HEK293 (cell line): Measurements from ENCODE around the gene GALNT10.
A peak's percentile ranks its signal among the peaks of the same experiment; 100 is the strongest.

ENCODE experiments used
- BCL11A ChIP-seq: fragments of 450-650 bp; formaldehyde crosslinking; IDR thresholded peaks from 2 replicates; pipeline ENCODE4 v1.5.1; 2016; ENCODE audit warnings: low read depth, missing biosample characterization, missing genetic modification characterization
- GLI4 ChIP-seq: fragments of 450-650 bp; formaldehyde crosslinking; IDR thresholded peaks from 2 replicates; pipeline ENCODE4 v1.5.1; 2016; ENCODE audit warnings: missing biosample characterization, missing genetic modification characterization
- GLIS1 ChIP-seq: fragments of 450-650 bp; formaldehyde crosslinking; IDR thresholded peaks from 2 replicates; pipeline ENCODE4 v1.5.1; 2016; ENCODE audit warnings: missing biosample characterization, missing genetic modification characterization
- HOXA7 ChIP-seq: sonication (generic); formaldehyde crosslinking; IDR thresholded peaks from 2 replicates; pipeline ENCODE4 v1.8.1; 2022; ENCODE audit warnings: missing genetic modification reagents, borderline replicate concordance
- IKZF3 ChIP-seq: fragments of 450-650 bp; IDR thresholded peaks from 2 replicates; pipeline ENCODE4 v1.5.0; 2018; ENCODE audit warnings: missing biosample characterization, mild to moderate bottlenecking, missing genetic modification characterization, moderate library complexity
- KLF16 ChIP-seq: fragments of 450-650 bp; formaldehyde crosslinking; IDR thresholded peaks from 2 replicates; pipeline ENCODE4 v1.5.1; 2017; ENCODE audit warnings: missing biosample characterization, missing genetic modification characterization
- KLF8 ChIP-seq: fragments of 450-650 bp; formaldehyde crosslinking; IDR thresholded peaks from 2 replicates; pipeline ENCODE4 v1.5.1; 2016; ENCODE audit warnings: missing biosample characterization, missing genetic modification characterization
- MEIS1 ChIP-seq: sonication (generic); formaldehyde crosslinking; IDR thresholded peaks from 2 replicates; pipeline ENCODE4 v1.8.1; 2022; ENCODE audit warnings: missing genetic modification reagents, mild to moderate bottlenecking, borderline replicate concordance
- MYNN ChIP-seq: fragments of 450-650 bp; formaldehyde crosslinking; IDR thresholded peaks from 2 replicates; pipeline ENCODE4 v1.5.1; 2016; ENCODE audit warnings: missing biosample characterization, missing genetic modification characterization, borderline replicate concordance
- SALL2 ChIP-seq: fragments of 450-650 bp; formaldehyde crosslinking; IDR thresholded peaks from 2 replicates; pipeline ENCODE4 v1.5.0; 2017; ENCODE audit warnings: missing biosample characterization, mild to moderate bottlenecking, missing genetic modification characterization, borderline replicate concordance
- SP3 ChIP-seq: fragments of 450-650 bp; formaldehyde crosslinking; IDR thresholded peaks from 2 replicates; pipeline ENCODE4 v1.5.1; 2016; ENCODE audit warnings: missing biosample characterization, missing genetic modification characterization
- ZBTB1 ChIP-seq: fragments of 450-650 bp; formaldehyde crosslinking; IDR thresholded peaks from 2 replicates; pipeline ENCODE4 v1.5.1; 2016; ENCODE audit warnings: missing biosample characterization, missing genetic modification characterization
- ZBTB10 ChIP-seq: fragments of 450-650 bp; formaldehyde crosslinking; IDR thresholded peaks from 2 replicates; pipeline ENCODE4 v1.5.1; 2016; ENCODE audit warnings: missing biosample characterization, missing genetic modification characterization
- ZBTB8A ChIP-seq: fragments of 450-650 bp; formaldehyde crosslinking; IDR thresholded peaks from 2 replicates; pipeline ENCODE4 v1.5.1; 2016; ENCODE audit warnings: missing biosample characterization, missing genetic modification characterization
- ZFHX2 ChIP-seq: fragments of 450-650 bp; formaldehyde crosslinking; conservative IDR thresholded peaks from 2 replicates; pipeline ENCODE4 v1.5.1; 2016; ENCODE audit warnings: missing biosample characterization, missing genetic modification characterization
- ZFP37 ChIP-seq: fragments of 450-650 bp; formaldehyde crosslinking; IDR thresholded peaks from 2 replicates; pipeline ENCODE4 v1.5.1; 2016; ENCODE audit warnings: missing biosample characterization, missing genetic modification characterization
- ZNF132 ChIP-seq: fragments of 450-650 bp; formaldehyde crosslinking; IDR thresholded peaks from 2 replicates; pipeline ENCODE4 v1.5.1; 2017; ENCODE audit warnings: missing biosample characterization, missing genetic modification characterization, borderline replicate concordance
- ZNF23 ChIP-seq: fragments of 450-650 bp; formaldehyde crosslinking; IDR thresholded peaks from 2 replicates; pipeline ENCODE4 v1.5.1; 2016; ENCODE audit warnings: missing biosample characterization, missing genetic modification characterization, borderline replicate concordance
- ZNF433 ChIP-seq: fragments of 450-650 bp; formaldehyde crosslinking; IDR thresholded peaks from 2 replicates; pipeline ENCODE4 v1.5.1; 2016; ENCODE audit warnings: missing biosample characterization, missing genetic modification characterization, low read depth
- ZNF549 ChIP-seq: fragments of 450-650 bp; IDR thresholded peaks from 2 replicates; pipeline ENCODE4 v1.5.1; 2018; ENCODE audit warnings: missing biosample characterization, missing genetic modification characterization, mild to moderate bottlenecking, inconsistent platforms, moderate library complexity
- ZNF558 ChIP-seq: fragments of 450-650 bp; formaldehyde crosslinking; IDR thresholded peaks from 2 replicates; pipeline ENCODE4 v1.5.1; 2016; ENCODE audit warnings: missing biosample characterization, missing genetic modification characterization
- ZNF561 ChIP-seq: fragments of 450-650 bp; IDR thresholded peaks from 2 replicates; pipeline ENCODE4 v1.5.1; 2018; ENCODE audit warnings: missing biosample characterization, missing genetic modification characterization, borderline replicate concordance
- ZNF600 ChIP-seq: fragments of 450-650 bp; formaldehyde crosslinking; IDR thresholded peaks from 2 replicates; pipeline ENCODE4 v1.5.1; 2016; ENCODE audit warnings: missing biosample characterization, missing genetic modification characterization
- ZNF707 ChIP-seq: fragments of 450-650 bp; formaldehyde crosslinking; IDR thresholded peaks from 2 replicates; pipeline ENCODE4 v1.5.1; 2016; ENCODE audit warnings: missing biosample characterization, missing genetic modification characterization
- ZNF747 ChIP-seq: fragments of 450-650 bp; formaldehyde crosslinking; IDR thresholded peaks from 2 replicates; pipeline ENCODE4 v1.5.1; 2016; ENCODE audit warnings: missing biosample characterization, missing genetic modification characterization
- ZNF830 ChIP-seq: fragments of 450-650 bp; IDR thresholded peaks from 2 replicates; pipeline ENCODE4 v1.5.0; 2018; ENCODE audit warnings: missing biosample characterization, missing genetic modification characterization, low read depth, mild to moderate bottlenecking, moderate library complexity
- ZSCAN23 ChIP-seq: fragments of 450-650 bp; formaldehyde crosslinking; IDR thresholded peaks from 2 replicates; pipeline ENCODE4 v1.5.1; 2016; ENCODE audit warnings: missing biosample characterization, missing genetic modification characterization
- TF ChIP-seq, protein P1 (sequence below): fragments of 450-650 bp; formaldehyde crosslinking; IDR thresholded peaks from 2 replicates; pipeline ENCODE4 v1.5.1; 2016; ENCODE audit warnings: missing biosample characterization, missing genetic modification characterization
- TF ChIP-seq, protein P2 (sequence below): fragments of 450-650 bp; formaldehyde crosslinking; IDR thresholded peaks from 2 replicates; pipeline ENCODE4 v1.5.1; 2016; ENCODE audit warnings: missing biosample characterization, missing genetic modification characterization
- TF ChIP-seq, protein P3 (sequence below): fragments of 450-650 bp; formaldehyde crosslinking; IDR thresholded peaks from 2 replicates; pipeline ENCODE4 v1.5.1; 2016; ENCODE audit warnings: missing biosample characterization, missing genetic modification characterization, borderline replicate concordance

The GALNT10 gene

GRCh38 chr5:154368041-154368800 is 177.7 kb downstream of the GALNT10 start (continued):
- TF ChIP-seq, protein P1, sequence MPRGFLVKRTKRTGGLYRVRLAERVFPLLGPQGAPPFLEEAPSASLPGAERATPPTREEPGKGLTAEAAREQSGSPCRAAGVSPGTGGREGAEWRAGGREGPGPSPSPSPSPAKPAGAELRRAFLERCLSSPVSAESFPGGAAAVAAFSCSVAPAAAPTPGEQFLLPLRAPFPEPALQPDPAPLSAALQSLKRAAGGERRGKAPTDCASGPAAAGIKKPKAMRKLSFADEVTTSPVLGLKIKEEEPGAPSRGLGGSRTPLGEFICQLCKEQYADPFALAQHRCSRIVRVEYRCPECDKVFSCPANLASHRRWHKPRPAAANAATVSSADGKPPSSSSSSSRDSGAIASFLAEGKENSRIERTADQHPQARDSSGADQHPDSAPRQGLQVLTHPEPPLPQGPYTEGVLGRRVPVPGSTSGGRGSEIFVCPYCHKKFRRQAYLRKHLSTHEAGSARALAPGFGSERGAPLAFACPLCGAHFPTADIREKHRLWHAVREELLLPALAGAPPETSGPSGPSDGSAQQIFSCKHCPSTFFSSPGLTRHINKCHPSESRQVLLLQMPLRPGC (tag by site-specific recombination): no peak
- TF ChIP-seq ZFP37 (tag by site-specific recombination): no peak
- no peak for TF ChIP-seq KLF16 (tag by site-specific recombination)
- no peak for TF ChIP-seq SALL2 (tag by site-specific recombination)
- TF ChIP-seq ZNF23 (tag by site-specific recombination): no peak
- TF ChIP-seq ZNF558 (tag by site-specific recombination): no peak
- no peak for TF ChIP-seq ZNF830
- no peak; the same call in 1 of the 2 replicates for TF ChIP-seq ZNF561
- no peak for TF ChIP-seq ZNF433 (tag by site-specific recombination)
- TF ChIP-seq ZNF549 (tag by site-specific recombination): no peak
- TF ChIP-seq ZNF600: peak; percentile 93
- no peak for TF ChIP-seq GLI4 (tag by site-specific recombination)
- TF ChIP-seq KLF8 (tag by site-specific recombination): no peak
- TF ChIP-seq MYNN (tag by site-specific recombination): no peak
- peak; percentile 26; the same call in 1 of the 2 replicates for TF ChIP-seq BCL11A
- TF ChIP-seq HOXA7 (CRISPR knock-in tag): no peak
- no peak for TF ChIP-seq ZNF747 (tag by site-specific recombination)
- no peak for TF ChIP-seq MEIS1
- peak; percentile 75; the same call in 1 of the 2 replicates for TF ChIP-seq GLIS1
- peak; percentile 62; the same call in 1 of the 2 replicates for TF ChIP-seq IKZF3 (tag by site-specific recombination)
- no peak for TF ChIP-seq ZBTB8A (tag by site-specific recombination)
- no peak for TF ChIP-seq ZNF132
- no peak for TF ChIP-seq SP3
- TF ChIP-seq, protein P2, sequence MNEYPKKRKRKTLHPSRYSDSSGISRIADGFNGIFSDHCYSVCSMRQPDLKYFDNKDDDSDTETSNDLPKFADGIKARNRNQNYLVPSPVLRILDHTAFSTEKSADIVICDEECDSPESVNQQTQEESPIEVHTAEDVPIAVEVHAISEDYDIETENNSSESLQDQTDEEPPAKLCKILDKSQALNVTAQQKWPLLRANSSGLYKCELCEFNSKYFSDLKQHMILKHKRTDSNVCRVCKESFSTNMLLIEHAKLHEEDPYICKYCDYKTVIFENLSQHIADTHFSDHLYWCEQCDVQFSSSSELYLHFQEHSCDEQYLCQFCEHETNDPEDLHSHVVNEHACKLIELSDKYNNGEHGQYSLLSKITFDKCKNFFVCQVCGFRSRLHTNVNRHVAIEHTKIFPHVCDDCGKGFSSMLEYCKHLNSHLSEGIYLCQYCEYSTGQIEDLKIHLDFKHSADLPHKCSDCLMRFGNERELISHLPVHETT (tag by site-specific recombination): peak; percentile 24; the same call in 1 of the 2 replicates
- TF ChIP-seq ZNF707 (tag by site-specific recombination): no peak
- TF ChIP-seq, protein P3, sequence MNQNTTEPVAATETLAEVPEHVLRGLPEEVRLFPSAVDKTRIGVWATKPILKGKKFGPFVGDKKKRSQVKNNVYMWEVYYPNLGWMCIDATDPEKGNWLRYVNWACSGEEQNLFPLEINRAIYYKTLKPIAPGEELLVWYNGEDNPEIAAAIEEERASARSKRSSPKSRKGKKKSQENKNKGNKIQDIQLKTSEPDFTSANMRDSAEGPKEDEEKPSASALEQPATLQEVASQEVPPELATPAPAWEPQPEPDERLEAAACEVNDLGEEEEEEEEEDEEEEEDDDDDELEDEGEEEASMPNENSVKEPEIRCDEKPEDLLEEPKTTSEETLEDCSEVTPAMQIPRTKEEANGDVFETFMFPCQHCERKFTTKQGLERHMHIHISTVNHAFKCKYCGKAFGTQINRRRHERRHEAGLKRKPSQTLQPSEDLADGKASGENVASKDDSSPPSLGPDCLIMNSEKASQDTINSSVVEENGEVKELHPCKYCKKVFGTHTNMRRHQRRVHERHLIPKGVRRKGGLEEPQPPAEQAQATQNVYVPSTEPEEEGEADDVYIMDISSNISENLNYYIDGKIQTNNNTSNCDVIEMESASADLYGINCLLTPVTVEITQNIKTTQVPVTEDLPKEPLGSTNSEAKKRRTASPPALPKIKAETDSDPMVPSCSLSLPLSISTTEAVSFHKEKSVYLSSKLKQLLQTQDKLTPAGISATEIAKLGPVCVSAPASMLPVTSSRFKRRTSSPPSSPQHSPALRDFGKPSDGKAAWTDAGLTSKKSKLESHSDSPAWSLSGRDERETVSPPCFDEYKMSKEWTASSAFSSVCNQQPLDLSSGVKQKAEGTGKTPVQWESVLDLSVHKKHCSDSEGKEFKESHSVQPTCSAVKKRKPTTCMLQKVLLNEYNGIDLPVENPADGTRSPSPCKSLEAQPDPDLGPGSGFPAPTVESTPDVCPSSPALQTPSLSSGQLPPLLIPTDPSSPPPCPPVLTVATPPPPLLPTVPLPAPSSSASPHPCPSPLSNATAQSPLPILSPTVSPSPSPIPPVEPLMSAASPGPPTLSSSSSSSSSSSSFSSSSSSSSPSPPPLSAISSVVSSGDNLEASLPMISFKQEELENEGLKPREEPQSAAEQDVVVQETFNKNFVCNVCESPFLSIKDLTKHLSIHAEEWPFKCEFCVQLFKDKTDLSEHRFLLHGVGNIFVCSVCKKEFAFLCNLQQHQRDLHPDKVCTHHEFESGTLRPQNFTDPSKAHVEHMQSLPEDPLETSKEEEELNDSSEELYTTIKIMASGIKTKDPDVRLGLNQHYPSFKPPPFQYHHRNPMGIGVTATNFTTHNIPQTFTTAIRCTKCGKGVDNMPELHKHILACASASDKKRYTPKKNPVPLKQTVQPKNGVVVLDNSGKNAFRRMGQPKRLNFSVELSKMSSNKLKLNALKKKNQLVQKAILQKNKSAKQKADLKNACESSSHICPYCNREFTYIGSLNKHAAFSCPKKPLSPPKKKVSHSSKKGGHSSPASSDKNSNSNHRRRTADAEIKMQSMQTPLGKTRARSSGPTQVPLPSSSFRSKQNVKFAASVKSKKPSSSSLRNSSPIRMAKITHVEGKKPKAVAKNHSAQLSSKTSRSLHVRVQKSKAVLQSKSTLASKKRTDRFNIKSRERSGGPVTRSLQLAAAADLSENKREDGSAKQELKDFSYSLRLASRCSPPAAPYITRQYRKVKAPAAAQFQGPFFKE: no peak
- TF ChIP-seq ZSCAN23 (tag by site-specific recombination): no peak
- no peak for TF ChIP-seq ZBTB1 (tag by site-specific recombination)
- no peak for TF ChIP-seq ZFHX2
- no peak for TF ChIP-seq ZBTB10 (tag by site-specific recombination)
